Choroid plexus epithelial cell (primary cell): ENCODE data around the gene OPCML.

Source experiments
- DNase-seq: peaks from one replicate; pipeline ENCODE4 v3.0.0-alpha.2; 2010; ENCODE audit warnings: low read depth
- H3K4me3 ChIP-seq: 2 replicates; pipeline ENCODE4 v1.5.1; 2011; ENCODE audit warnings: low read depth, mild to moderate bottlenecking, control low read depth, low read length, moderate library complexity
- CTCF ChIP-seq: conservative IDR thresholded peaks from 2 replicates; pipeline ENCODE4 v1.5.1; 2011; ENCODE audit warnings: low read depth, mild to moderate bottlenecking, control low read depth, inconsistent platforms, low read length, moderate library complexity

The OPCML gene

DNA sequence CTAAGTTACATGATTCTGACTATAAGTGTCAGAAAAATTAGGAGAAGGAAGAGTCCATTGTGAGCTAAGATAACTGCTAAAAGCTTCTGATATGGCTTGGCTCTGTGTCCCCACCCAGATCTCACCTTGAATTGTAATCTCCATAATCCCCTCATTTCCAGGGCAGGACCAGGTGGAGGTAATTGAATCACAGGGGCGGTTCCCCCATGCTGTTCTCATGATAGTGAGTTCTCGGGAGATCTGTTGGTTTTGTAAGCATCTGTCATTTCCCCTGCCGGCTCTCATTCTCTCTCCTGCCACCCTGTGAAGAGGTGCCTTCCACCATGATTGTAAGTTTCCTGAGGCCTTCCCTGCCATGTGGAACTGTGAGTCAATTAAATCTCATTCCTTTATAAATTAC, 230.2 kb downstream of the OPCML start:
- H3K4me3 ChIP-seq = no peak overlapping the region
- TF ChIP-seq CTCF = no peak
- no peak for DNase-seq

DNA sequence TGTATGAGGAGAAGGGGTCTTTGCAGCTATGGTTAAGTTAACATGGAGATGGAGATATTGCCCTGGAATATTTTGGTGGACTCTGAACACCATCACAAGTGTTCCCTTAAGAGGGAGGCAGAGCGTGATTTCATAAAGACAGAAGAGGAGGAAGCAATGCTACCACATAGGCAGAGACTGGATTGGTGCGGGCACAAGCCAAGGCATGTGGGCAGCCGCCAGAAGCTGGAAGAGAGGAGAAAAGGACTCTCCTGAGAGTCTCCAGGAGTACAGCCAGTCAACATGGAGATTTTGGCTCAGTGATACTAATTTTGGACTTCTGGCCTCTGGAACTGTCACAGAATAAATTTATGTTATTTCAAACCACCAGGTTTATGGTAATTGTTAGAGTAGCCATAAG, 231.6 kb downstream of the OPCML start:
- no peak overlapping the region for H3K4me3 ChIP-seq
- no peak for TF ChIP-seq CTCF
- no peak for DNase-seq

- DNase-seq = no peak
- H3K4me3 ChIP-seq = no peak overlapping the region
- no peak for TF ChIP-seq CTCF
Observed at GRCh38 chr11:133291780-133292179, 240.5 kb downstream of the OPCML start.

DNA sequence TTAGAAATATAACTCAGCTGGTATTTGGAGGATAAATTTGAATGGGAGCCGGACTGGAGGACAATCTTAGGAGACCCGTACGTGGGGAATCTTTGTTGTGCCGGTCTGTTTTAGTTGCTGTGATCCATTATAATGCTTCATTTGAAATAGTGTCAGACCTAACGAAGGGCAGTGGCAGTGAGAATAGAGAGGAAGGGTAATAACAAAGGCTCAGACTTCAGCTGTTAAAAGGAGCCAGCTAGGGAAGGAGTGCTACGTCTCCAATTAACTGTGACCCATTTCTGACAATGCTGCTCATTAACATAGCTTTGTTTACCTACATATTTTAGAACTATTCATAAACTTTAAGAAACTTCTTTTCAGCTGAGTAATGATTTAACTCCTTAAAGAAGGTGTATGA, 246.9 kb downstream of the OPCML start:
- DNase-seq = no peak
- H3K4me3 ChIP-seq = no peak overlapping the region
- TF ChIP-seq CTCF = no peak

DNA sequence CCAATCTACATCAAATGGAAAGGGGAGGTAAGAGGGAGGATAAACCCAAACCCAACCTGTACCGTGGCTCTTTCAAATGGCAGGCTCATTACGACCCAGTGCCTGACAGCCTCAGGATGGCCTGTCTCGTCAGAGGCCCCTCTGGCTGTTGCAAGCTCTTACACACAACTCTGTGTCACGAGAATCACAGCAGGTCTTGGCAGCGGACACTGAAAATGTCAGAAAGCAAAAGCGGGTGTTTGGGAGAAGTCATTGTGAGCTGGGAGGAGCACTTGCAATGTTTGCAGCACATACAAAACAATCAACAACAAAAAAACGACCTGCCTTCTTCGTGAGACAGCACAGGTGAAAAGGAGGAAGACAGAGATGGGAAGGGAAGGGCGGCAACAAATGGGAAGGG, 248.1 kb downstream of the OPCML start:
- DNase-seq = no peak
- no peak for TF ChIP-seq CTCF
- no peak overlapping the region for H3K4me3 ChIP-seq

DNA sequence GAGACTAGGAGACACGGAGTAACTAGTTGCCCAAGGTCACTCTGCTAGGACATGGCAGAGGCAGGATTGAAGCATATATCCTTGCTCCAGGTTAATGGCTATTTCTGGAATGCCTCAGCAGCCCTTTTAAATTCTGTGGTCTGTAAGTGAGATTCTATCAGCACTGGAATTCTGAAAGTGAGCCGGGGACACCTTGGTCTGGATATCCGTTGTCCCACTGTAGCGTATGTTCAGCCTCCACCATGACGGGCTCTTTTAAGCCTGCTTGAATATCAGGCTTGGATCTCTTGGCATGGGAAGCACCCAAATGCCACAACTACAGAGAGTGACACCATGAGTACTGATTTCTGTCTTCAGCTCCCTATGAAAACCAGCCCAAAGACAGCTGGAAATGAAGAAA, 254.4 kb downstream of the OPCML start:
- no peak for DNase-seq
- no peak for TF ChIP-seq CTCF
- no peak overlapping the region for H3K4me3 ChIP-seq

- no peak overlapping the region for H3K4me3 ChIP-seq
- DNase-seq = no peak
- no peak for TF ChIP-seq CTCF
Observed at GRCh38 chr11:133271871-133272776, 260.2 kb downstream of the OPCML start.
